B cell (primary cell): ENCODE results near the gene C10orf105.

Experiments used
- EZH2 ChIP-seq: IDR thresholded peaks from 2 replicates; pipeline ENCODE4 v1.6.1; 2012; ENCODE audit warnings: borderline replicate concordance, low read depth, mild to moderate bottlenecking, moderate library complexity, low read length; ENCODE audit not compliant: insufficient read depth, poor library complexity, severe bottlenecking
- TF ChIP-seq, protein P1 (sequence below): fragments of 200-600 bp; IDR thresholded peaks from one replicate; pipeline ENCODE4 v1.8.0; 2022; ENCODE audit warnings: antibody characterized with exemption, mild to moderate bottlenecking

DNA sequence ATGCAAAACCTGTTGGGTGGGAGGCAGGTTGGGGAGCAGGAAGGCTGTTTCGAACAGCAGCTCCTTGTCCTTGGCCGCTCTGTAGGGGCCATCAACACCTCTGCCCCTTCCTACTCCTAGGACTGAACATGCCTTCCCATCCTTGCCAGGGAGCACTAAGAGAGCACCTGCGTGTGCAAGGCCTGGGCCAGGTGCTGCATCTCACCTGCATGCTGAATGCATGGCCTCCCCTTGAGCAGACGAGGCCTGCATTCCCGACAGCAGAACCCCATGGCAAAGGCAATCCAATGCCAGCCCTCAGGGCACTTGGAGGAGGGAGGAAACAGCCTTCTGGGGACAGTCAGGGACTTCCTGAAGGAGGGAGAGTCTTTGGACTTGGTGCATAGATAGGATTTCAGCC lies 42.7 kb upstream of the C10orf105 start:
- TF ChIP-seq, protein P1, sequence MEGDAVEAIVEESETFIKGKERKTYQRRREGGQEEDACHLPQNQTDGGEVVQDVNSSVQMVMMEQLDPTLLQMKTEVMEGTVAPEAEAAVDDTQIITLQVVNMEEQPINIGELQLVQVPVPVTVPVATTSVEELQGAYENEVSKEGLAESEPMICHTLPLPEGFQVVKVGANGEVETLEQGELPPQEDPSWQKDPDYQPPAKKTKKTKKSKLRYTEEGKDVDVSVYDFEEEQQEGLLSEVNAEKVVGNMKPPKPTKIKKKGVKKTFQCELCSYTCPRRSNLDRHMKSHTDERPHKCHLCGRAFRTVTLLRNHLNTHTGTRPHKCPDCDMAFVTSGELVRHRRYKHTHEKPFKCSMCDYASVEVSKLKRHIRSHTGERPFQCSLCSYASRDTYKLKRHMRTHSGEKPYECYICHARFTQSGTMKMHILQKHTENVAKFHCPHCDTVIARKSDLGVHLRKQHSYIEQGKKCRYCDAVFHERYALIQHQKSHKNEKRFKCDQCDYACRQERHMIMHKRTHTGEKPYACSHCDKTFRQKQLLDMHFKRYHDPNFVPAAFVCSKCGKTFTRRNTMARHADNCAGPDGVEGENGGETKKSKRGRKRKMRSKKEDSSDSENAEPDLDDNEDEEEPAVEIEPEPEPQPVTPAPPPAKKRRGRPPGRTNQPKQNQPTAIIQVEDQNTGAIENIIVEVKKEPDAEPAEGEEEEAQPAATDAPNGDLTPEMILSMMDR = no peak
- TF ChIP-seq EZH2 = no peak
